ENCODE results near the gene C5orf58.

The C5orf58 gene

GRCh38 chr5:170286386-170286925 is 53.7 kb downstream of the C5orf58 start:
- no peak for DNase-seq

GRCh38 chr5:170287532-170287931 is 54.7 kb downstream of the C5orf58 start:
- peak; percentile 11 for DNase-seq

- no peak for DNase-seq
These were observed 55.4 kb downstream of the C5orf58 start for GRCh38 chr5:170288151-170288550.

- no peak for DNase-seq
These were observed 55.8 kb downstream of the C5orf58 start for GRCh38 chr5:170288551-170288950.

- DNase-seq: no peak
These were observed 56.3 kb downstream of the C5orf58 start for GRCh38 chr5:170289121-170289520.

- no peak for DNase-seq
These were observed 57.0 kb downstream of the C5orf58 start for GRCh38 chr5:170289764-170290163.

GRCh38 chr5:170290498-170290897 is 57.7 kb downstream of the C5orf58 start:
- DNase-seq: no peak

GRCh38 chr5:170292179-170293104 is 59.7 kb downstream of the C5orf58 start:
- no peak for DNase-seq

GRCh38 chr5:170293273-170293672 is 60.5 kb downstream of the C5orf58 start:
- no peak for DNase-seq

GRCh38 chr5:170294057-170294456 is 61.3 kb downstream of the C5orf58 start:
- DNase-seq: no peak

GRCh38 chr5:170294556-170294955 is 61.8 kb downstream of the C5orf58 start:
- DNase-seq: no peak
